ENCODE results near the gene HNF4A.

Gene HNF4A

DNA sequence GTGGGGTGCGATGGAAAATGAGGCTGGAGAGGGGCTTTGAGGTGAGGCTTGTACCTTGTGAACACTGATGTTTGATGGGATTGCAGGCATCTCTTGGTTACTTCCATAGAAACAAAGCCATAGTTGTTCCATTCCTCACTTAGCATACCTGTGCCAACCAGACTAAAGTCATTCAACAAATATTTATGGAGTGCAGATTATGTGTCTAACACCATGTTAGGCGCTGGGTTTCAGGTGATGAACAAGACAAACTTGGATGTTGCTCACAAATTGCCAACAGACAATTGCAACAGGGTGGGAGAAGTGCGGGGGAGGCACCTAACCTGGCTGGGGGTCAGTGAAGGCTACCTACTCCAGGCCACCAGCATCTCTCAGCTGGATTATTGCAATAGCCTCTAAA is 121.7 kb downstream of the HNF4A start:
- DNase-seq: no peak
- intact Hi-C loops (cut with DNase I): loop anchor here (5.0 to 10.0 kb wide), 2 partner anchors 128 to 175 kb away; partner anchors contain the start of gene ADA

DNA sequence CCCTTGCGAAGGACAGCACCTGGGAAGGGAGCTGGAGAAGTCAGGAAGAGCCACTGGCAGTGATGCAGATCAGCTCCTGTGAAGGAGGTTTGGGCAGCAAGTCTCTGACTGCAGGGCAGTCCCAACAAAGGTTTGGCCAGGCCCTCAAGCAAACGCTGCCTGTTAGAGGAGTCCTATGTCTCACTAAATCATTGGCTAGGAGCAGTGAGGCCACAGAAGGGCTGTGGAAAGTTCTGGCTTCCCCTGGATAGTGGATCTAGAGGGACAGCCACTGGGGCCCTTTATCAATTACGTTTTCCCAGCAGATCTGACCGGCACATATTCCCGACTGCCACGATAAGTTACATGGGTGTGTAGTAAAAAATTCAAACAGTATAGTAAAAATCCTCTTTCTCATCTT is 122.7 kb downstream of the HNF4A start:
- intact Hi-C loops (cut with DNase I): loop anchor here (5.0 to 10.0 kb wide), 2 partner anchors 127 to 174 kb away; partner anchors contain the start of gene ADA
- DNase-seq: no peak

DNA sequence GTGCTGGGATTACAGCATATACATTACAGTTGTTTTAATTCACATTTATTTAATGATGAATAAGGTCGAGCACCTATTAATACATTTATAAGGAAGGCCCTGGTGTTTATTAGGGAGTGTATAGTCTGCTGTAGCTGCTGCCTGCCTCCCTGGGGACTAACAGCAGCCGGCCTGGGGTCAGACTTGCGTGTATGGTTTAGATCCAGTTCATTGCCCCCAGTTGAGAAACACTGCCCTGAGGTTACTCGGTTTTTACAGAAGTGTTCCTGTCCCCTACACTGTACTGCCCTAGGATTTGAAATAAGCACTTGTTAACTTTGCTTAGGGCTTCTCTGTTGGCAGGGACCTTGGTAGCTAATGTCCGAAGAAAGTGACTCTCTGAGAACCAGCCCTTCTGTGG is 124.1 kb downstream of the HNF4A start:
- no peak for DNase-seq
- intact Hi-C loops (cut with DNase I): loop anchor here (5.0 to 10.0 kb wide), 2 partner anchors 125 to 173 kb away; partner anchors contain the start of gene ADA

DNA sequence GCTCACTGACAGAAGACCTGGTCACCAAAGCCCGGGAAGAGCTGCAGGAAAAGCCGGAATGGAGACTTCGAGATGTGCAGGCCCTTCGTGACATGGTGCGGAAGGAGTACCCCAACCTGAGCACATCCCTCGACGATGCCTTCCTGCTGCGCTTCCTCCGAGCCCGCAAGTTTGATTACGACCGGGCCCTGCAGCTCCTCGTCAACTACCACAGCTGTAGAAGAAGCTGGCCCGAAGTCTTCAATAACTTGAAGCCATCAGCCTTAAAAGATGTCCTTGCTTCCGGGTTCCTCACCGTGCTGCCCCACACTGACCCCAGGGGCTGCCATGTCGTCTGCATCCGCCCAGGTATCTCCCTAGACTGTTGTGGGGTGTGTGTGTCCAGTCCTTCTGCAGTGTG is 124.6 kb downstream of the HNF4A start:
- DNase-seq: no peak
- intact Hi-C loops (cut with DNase I): no loop called here

DNA sequence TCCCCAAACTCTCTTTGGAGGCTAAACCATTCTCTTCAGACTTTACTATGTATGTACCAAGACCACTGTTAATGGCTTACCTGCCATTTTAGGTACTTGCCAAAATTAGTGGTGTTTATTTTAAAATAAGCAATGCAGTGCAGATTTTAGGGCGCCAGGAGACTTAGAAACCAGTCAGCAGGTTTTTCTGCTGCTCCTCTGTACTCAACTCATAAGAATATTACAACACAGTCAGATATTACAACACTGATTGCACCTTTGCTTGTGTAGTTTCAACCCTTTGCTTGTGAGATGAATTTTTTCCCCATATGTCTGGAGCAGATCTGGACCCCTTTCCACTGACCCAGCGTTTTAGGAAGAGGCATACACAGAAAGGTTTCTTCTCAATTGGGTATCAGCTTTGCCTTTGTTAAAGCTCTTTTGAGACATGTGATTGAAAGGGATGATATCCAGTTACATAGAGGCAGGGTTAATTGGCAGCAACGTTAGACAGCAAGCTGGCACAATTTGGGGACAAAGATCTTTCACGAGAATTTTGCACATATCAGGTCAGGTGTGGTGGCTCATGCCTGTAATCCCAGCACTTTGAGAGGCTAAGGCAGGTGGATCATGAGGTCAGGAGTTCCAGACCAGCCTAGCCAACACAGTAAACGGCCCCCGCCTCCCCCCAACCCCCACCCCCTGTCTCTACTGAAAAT is 126.4 kb downstream of the HNF4A start:
- intact Hi-C loops (cut with DNase I): no loop called here
- DNase-seq: no peak

DNA sequence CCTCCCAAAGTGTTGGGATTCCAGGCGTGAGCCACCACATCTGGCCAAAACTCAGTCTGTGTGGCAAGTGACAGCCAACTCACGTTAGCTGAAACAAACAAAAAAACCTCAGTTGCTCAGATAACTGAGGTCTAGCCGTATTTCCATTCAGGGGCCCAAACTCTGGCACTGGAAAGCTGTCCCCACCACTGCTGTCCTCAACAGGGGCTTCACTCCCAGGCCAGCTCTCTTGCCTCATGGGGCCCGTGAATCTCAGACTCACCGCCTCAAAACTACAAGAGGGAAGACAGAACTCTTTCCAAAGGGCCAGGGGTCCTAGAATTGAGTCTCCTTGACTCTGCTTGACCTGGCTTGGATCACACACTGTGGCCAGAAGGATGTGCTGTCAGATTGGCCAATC is 127.6 kb downstream of the HNF4A start:
- DNase-seq: no peak
- intact Hi-C loops (cut with DNase I): no loop called here
